Measurements from ENCODE around the gene DCAF4L1.
A peak's percentile ranks its signal among the peaks of the same experiment; 100 is the strongest.

Gene DCAF4L1

DNA sequence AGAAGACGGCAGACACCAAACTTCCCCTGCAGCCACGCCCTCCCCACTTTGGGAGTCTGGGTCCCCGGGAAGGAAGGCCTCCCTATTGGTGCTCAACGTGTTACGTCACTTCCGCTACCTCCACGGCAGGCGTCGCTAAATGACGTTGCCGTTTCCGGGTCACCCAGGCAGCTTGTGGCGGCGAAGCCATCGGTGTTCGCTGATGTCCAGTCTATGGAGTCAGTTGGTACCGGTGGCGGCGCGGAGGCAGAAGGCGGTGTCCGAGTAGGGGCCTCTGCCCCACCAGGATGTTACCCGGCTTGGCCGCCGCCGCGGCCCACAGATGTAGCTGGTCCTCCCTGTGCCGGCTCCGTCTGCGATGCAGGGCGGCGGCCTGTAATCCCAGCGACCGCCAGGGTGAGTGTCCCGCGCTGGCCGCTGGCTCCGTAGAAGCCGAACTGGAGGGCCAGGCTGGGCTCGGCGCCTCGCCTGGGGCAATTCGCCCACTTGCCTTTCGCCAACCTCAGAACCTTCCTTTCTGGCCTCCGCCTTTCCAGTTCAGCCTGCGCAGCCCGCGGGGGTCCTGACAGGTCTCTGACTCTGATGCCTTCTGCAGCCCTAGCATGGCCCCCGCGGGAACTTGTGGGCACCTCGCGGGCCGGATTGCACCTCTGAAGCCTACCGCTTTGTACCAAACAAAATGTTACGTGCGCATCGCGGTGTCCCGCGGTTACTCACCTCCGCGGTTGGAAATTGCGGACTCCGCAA lies 9.0 kb downstream of the DCAF4L1 start, which contains the start of gene SLC30A9:
SLC30A9 (plus strand) TSS at position 166 of the 747 bp plus-strand sequence; CDS start at position 288, 122 bp downstream.
- DNase-seq (ENCODE audit: low read depth): peak; percentile 87

DNA sequence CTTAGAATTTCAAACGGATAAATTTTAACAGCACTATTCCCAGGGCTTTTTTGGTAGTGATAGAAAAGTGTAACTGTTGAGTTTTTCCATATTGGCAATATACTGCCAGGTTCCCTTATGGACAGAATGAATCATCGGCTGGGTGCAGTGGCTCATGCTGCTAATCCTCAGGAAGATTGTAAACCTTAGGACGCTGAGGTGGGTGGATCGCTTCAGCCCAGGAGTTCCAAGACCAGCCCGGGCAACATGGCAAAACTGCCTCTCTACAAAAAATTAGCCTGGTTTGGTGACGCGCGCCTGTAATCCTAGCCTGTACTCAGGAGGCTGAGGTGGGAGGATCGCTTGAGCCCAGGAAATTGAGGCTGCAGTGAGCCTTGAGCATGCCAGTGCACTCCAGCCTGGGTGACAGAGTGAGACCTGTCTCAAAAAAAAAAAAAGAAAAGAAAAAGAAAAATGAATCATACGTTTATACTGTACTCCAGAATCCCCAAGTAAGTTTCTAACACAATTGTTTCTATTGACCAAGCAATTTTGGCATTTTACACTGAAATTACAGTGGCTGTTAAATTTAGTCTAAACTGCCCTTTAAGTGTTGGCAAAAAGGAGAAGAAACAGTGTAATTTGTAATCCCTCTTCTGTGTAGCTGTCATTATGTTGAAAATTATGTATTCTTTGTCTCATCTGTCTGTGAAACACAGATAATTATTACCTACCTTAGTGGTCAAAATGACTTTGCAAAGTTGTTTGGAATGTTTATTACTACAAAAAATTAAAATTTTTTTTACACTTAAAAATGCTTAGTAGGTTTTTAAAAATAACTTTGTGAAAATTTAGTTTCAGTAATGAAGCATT lies 10.6 kb downstream of the DCAF4L1 start:
- DNase-seq (ENCODE audit: low read depth): no peak

DNA sequence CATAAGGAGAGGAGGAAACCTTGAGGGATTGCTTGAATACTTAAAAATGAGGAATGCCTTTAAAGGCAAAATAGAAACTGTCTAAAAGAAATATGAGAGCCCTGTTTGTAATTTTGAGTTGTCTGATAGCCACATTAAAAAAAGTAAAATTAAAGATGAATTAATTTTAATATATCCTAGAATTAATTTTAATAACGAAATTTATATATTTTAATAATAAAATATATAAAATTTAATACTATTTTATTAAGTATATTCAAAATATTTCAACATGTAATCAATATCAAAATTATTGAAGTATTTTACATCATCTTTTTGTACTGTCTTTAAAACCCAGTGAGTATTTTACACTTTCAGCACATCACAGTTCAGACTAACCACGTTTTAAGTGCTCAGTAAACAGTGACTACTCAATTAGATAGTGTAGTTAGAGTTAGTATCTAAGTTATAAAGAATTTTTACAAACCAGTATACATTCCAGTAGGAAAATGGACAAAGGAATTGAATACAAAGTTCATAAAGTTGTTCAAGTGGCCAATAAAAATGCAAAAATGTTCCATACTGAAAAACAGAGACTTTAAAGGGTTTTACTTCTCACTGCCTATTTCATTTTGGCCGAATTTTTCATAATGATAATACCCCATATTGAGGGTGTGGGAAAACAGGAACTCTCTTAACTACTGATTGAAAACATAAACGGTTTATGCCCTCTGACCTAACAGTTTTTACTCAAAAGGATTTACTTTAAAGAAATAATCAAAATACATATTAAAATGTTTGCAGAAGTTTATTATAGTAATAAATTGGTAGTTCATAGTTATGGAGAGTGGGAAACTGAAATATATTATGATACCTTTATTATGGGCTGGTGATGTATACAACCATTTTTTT lies 11.7 kb downstream of the DCAF4L1 start:
- DNase-seq (ENCODE audit: low read depth): no peak

DNA sequence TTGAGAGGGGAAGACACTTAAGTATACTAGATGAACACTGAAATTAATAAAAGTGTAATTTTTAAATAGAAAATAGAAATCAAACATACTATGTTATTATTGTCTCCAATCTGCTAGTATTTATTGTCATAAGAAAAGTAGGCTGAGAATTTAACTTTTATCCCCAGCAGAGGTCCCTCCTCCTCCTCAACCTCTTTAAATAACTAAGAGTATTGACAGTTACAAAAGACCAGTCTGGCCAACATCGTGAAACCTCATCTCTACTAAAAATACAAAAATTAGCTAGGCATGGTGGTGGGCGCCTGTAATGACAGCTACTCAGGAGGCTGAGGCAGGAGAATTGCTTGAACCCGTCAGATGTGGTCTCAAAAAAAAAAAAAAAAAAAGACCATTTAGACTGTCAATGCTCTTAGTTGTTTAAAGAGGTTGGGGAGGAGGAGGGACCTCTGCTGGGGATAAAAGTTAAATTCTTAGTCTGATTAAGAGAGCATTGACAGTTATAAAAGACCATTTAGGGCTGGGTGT lies 13.0 kb downstream of the DCAF4L1 start:
- DNase-seq (ENCODE audit: low read depth): no peak

DNA sequence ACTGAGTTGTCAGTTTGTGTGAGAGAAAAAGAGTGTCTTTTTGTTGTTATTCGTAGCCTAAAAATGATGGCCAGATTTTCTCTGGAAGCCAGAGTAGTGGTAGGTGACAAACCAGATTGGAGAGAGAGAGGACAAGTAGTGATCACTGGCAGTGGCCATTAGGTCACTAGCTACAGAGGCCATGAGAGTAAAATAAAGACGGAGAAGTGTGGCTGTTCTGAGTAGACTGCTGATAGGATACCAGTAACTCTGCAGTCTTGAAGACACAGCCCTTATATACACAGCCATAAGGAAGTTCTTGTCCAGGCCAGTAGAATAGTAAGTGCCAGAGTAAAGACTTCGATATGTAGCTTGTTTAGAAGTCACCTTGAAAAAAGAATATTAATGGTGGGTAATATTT lies 16.5 kb downstream of the DCAF4L1 start:
- DNase-seq (ENCODE audit: low read depth): no peak

DNA sequence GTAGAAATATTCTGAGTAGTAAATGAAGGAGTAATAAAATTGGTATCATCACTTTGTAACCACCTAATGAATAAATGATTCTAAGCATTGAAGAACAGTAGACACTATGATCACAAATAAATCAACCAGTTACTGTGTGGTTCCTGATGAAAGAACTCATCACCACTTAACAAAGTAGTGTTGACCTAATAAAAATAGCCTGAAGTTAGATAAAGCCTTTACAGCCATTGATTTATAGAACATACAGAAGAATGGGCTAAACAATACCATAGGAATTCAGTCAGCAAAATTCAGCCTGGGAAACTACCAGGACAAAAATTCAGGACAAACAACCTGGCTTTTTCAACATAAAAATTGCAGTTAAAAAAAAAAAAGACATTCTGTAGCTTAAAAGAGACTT lies 17.8 kb downstream of the DCAF4L1 start:
- no peak for DNase-seq (ENCODE audit: low read depth)

DNA sequence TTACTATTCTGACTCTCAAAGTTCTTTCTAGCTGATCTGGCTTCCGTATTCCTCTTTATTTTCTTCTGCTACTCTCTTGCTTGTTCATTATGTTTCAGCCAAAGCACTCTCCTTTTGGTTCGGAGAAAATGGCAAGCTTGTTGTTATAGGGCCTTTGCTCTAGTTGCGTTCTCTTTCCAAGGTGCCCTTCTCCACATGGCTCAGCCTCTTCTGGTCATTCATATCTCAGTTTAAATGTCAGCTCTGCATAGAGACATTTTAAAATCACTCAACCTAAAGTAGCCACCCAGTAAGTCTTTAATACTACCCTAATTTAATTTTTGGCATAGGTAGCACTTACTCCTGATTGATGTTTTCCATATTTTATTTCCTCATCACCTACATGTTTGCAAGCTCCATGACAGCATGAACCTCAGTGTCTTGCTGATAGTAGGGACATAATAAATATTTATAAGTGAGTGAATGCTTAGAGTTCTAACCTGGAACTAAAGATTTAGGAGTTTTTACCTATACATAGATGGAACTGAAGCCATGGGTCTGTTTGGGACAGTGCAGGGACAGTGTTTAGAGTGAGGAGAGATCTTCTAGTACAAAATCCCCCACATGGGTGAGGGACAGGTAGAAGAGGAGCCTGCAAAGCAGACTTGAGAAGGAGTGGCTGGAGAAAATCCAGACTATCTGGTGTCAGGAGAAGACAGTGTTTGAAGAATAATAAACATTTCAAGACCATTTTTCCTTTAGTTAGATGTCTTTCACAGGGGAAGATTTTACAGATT lies 26.6 kb downstream of the DCAF4L1 start:
- no peak for DNase-seq (ENCODE audit: low read depth)

DNA sequence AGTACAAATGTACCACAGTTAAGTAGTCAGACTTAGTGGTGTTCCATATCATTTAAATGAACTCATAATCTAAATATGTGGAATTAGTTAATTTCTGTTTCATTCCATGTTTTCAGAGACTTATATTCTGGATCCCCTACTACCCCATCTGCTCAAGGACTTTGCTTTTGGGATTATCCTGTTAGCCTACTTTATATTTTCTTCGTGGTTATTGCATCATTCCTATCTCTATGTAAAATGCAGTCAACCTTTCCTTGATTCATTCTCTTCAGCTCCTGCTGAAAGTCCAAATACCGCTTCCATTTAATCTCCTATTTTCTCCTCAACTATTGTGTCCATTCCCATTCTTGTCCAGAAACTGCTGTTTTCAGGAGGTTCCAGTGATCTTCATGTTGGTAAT lies 33.9 kb downstream of the DCAF4L1 start:
- DNase-seq (ENCODE audit: low read depth): no peak

DNA sequence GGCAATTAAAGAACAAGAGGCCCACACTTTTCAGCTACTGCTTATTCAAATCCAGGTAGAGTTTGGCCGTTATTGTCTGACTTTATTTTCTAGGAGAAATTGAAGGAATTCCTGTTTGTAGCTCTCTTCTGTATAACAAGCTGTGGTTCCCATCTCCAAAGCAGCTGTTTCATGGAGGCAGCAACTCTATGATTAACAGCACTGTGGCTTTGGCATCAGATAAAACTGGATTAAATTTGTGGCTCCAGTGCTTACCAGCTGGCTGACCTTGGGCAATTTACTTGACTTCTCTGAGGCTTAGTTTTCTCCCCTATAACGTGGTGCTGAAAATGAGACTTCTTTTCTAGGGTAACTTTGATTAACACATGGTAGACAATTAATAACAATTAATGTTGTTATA lies 36.9 kb downstream of the DCAF4L1 start:
- no peak for DNase-seq (ENCODE audit: low read depth)

All from activated gamma-delta T cell treated with anti-CD3 and anti-CD28 coated beads, Interleukin-2, amount 50 U/mL, for 16 hours (primary cell).